ENCODE data around the gene SPHK1.

The SPHK1 gene

GRCh38 chr17:76378548-76379274 is 5.7 kb upstream of the SPHK1 start:
- Histone ChIP-seq H2AFZ (ENCODE audit: low read length, unreplicated experiment) (no peak overlapping the region), H3K4me1 (ENCODE audit: control insufficient read depth, insufficient read depth, low read length, unreplicated experiment) (peaks cover 19% of the 10 kb centered on the region), H3K27me3 (ENCODE audit: insufficient read depth, low read length) (no peaks in the 10 kb centered on the region), H3K79me2 (ENCODE audit: control insufficient read depth, insufficient read depth, low read length, unreplicated experiment) (peaks cover 6% of the 10 kb centered on the region), H3K4me3 (ENCODE audit: low read depth, low read length) (no peak overlapping the region), H3K36me3 (ENCODE audit: insufficient read depth, low read length) (no peaks in the 10 kb centered on the region), H3K27ac (ENCODE audit: low read depth, low read length) (no peak overlapping the region)

GRCh38 chr17:76379275-76379641 is 5.2 kb upstream of the SPHK1 start:
- Histone ChIP-seq H3K79me2 (ENCODE audit: control insufficient read depth, insufficient read depth, low read length, unreplicated experiment) (peaks cover 7% of the 10 kb centered on the region), H3K36me3 (ENCODE audit: insufficient read depth, low read length) (no peaks in the 10 kb centered on the region), H3K27me3 (ENCODE audit: insufficient read depth, low read length) (no peaks in the 10 kb centered on the region), H3K27ac (ENCODE audit: low read depth, low read length) (no peak overlapping the region), H2AFZ (ENCODE audit: low read length, unreplicated experiment) (no peak overlapping the region), H3K4me3 (ENCODE audit: low read depth, low read length) (no peak overlapping the region), H3K4me1 (ENCODE audit: control insufficient read depth, insufficient read depth, low read length, unreplicated experiment) (peaks cover 19% of the 10 kb centered on the region)

- H3K4me1 ChIP-seq (ENCODE audit: control insufficient read depth, insufficient read depth, low read length, unreplicated experiment) = peaks cover 19% of the 10 kb centered on the region
- no peak overlapping the region for H2AFZ ChIP-seq (ENCODE audit: low read length, unreplicated experiment)
- H3K79me2 ChIP-seq (ENCODE audit: control insufficient read depth, insufficient read depth, low read length, unreplicated experiment) = peaks cover 11% of the 10 kb centered on the region
- no peaks in the 10 kb centered on the region for H3K27me3 ChIP-seq (ENCODE audit: insufficient read depth, low read length)
- no peak overlapping the region for H3K4me3 ChIP-seq (ENCODE audit: low read depth, low read length)
- no peak overlapping the region for H3K27ac ChIP-seq (ENCODE audit: low read depth, low read length)
- no peaks in the 10 kb centered on the region for H3K36me3 ChIP-seq (ENCODE audit: insufficient read depth, low read length)
Measured at GRCh38 chr17:76379646-76380376, 4.6 kb upstream of the SPHK1 start.

- Histone ChIP-seq H3K4me1 (ENCODE audit: control insufficient read depth, insufficient read depth, low read length, unreplicated experiment) (peaks cover 14% of the 10 kb centered on the region), H3K27ac (ENCODE audit: low read depth, low read length) (peak overlapping the region; percentile 95), H3K36me3 (ENCODE audit: insufficient read depth, low read length) (peaks cover 3% of the 10 kb centered on the region; the same call in 1 of the 2 replicates), H3K4me3 (ENCODE audit: low read depth, low read length) (peak overlapping the region; percentile 85), H3K27me3 (ENCODE audit: insufficient read depth, low read length) (no peaks in the 10 kb centered on the region), H3K79me2 (ENCODE audit: control insufficient read depth, insufficient read depth, low read length, unreplicated experiment) (peaks cover 28% of the 10 kb centered on the region), H2AFZ (ENCODE audit: low read length, unreplicated experiment) (no peak overlapping the region)
Measured at GRCh38 chr17:76381633-76382350, 2.6 kb upstream of the SPHK1 start.

GRCh38 chr17:76382351-76382802 is 2.0 kb upstream of the SPHK1 start:
- peaks cover 3% of the 10 kb centered on the region; the same call in 1 of the 2 replicates for H3K36me3 ChIP-seq (ENCODE audit: insufficient read depth, low read length)
- H3K4me3 ChIP-seq (ENCODE audit: low read depth, low read length) = peak overlapping the region; percentile 85
- peaks cover 15% of the 10 kb centered on the region for H3K4me1 ChIP-seq (ENCODE audit: control insufficient read depth, insufficient read depth, low read length, unreplicated experiment)
- peak overlapping the region; percentile 95 for H3K27ac ChIP-seq (ENCODE audit: low read depth, low read length)
- H2AFZ ChIP-seq (ENCODE audit: low read length, unreplicated experiment) = no peak overlapping the region
- peaks cover 34% of the 10 kb centered on the region for H3K79me2 ChIP-seq (ENCODE audit: control insufficient read depth, insufficient read depth, low read length, unreplicated experiment)
- H3K27me3 ChIP-seq (ENCODE audit: insufficient read depth, low read length) = no peaks in the 10 kb centered on the region

GRCh38 chr17:76382803-76383545 is 1.4 kb upstream of the SPHK1 start:
- H3K4me3 ChIP-seq (ENCODE audit: low read depth, low read length) = peak overlapping the region; percentile 85
- peaks cover 8% of the 10 kb centered on the region; the same call in 1 of the 2 replicates for H3K36me3 ChIP-seq (ENCODE audit: insufficient read depth, low read length)
- H3K79me2 ChIP-seq (ENCODE audit: control insufficient read depth, insufficient read depth, low read length, unreplicated experiment) = peaks cover 40% of the 10 kb centered on the region
- H3K27me3 ChIP-seq (ENCODE audit: insufficient read depth, low read length) = no peaks in the 10 kb centered on the region
- peaks cover 21% of the 10 kb centered on the region for H3K4me1 ChIP-seq (ENCODE audit: control insufficient read depth, insufficient read depth, low read length, unreplicated experiment)
- no peak overlapping the region for H2AFZ ChIP-seq (ENCODE audit: low read length, unreplicated experiment)
- H3K27ac ChIP-seq (ENCODE audit: low read depth, low read length) = peak overlapping the region; percentile 95

GRCh38 chr17:76383546-76384221 is 725 bp upstream of the SPHK1 start:
- Histone ChIP-seq H3K27me3 (ENCODE audit: insufficient read depth, low read length) (no peaks in the 10 kb centered on the region), H3K27ac (ENCODE audit: low read depth, low read length) (peak overlapping the region; percentile 95), H3K36me3 (ENCODE audit: insufficient read depth, low read length) (peaks cover 9% of the 10 kb centered on the region; the same call in 1 of the 2 replicates), H3K4me1 (ENCODE audit: control insufficient read depth, insufficient read depth, low read length, unreplicated experiment) (peaks cover 22% of the 10 kb centered on the region), H3K79me2 (ENCODE audit: control insufficient read depth, insufficient read depth, low read length, unreplicated experiment) (peaks cover 42% of the 10 kb centered on the region), H2AFZ (ENCODE audit: low read length, unreplicated experiment) (peak overlapping the region; percentile 8), H3K4me3 (ENCODE audit: low read depth, low read length) (peak overlapping the region; percentile 85)

GRCh38 chr17:76384987-76385891 is 830 bp downstream of the SPHK1 start:
- Histone ChIP-seq H3K4me1 (ENCODE audit: control insufficient read depth, insufficient read depth, low read length, unreplicated experiment) (peaks cover 22% of the 10 kb centered on the region), H3K27me3 (ENCODE audit: insufficient read depth, low read length) (no peaks in the 10 kb centered on the region), H3K4me3 (ENCODE audit: low read depth, low read length) (peak overlapping the region; percentile 85), H3K27ac (ENCODE audit: low read depth, low read length) (peak overlapping the region; percentile 95), H3K79me2 (ENCODE audit: control insufficient read depth, insufficient read depth, low read length, unreplicated experiment) (peaks cover 42% of the 10 kb centered on the region), H2AFZ (ENCODE audit: low read length, unreplicated experiment) (no peak overlapping the region), H3K36me3 (ENCODE audit: insufficient read depth, low read length) (peaks cover 9% of the 10 kb centered on the region; the same call in 1 of the 2 replicates)

Data from ACC112 (cell line).